GM19240 (cell line): ENCODE results near the gene FKBP8.
A peak's percentile ranks its signal among the peaks of the same experiment; 100 is the strongest.
"Not testable (repeated sequence)": the region's sequence is repeated elsewhere in the genome, so short reads cannot be mapped to it uniquely, and the experiment has no call there.

Experiments used
- DNase-seq: peaks from one replicate; pipeline ENCODE4 v3.0.0; 2011; ENCODE audit warnings: low spot score; ENCODE audit not compliant: insufficient read length

FKBP8 gene

DNA sequence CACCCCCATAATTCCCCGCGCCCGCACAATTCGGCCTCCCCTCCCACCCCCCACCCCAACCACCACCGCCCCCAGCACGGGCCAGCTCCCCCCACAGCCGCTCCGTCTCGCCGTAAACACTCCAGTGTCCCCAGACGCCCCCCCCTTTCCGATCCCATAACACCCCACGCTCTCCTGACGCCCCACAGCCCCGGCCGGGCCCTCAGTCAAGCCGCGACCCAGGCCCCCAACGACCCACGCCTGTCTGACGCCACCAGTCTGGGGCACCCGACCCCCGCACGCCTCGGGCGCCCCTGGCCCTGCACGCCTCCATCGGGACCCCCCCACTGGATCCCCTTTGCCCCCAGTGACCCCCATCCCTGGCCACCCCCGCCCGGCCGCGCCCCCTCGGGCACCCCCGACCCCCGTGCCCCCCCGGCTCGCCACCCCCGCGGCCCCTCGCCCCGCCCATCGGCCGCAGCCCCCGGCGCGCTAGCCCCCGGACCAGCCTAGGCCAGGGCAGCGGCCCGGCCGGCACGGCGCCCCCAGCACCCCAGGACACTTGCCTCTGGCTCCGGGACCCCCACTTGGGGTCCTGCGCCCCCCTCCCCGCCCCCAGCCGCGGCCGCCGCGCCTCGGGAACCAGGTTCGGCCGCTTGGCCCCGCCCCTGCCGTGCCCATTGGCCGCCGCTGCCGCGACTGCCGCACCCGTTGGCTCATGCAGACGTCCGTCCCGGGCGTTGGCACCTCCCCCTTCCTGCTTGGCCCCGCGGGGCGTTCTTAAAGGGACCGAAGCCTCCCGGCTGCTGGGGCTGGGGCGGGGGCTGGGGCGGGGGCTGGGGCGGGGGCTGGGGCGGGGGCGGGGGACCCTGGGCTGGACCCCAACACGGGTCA lies at the start of gene FKBP8:
Gene FKBP8 (minus strand): TSS at position 633 of the 873 bp plus-strand sequence. CDS start 1,603 bp downstream, outside the sequence.
- DNase-seq, result peak; percentile 98

DNA sequence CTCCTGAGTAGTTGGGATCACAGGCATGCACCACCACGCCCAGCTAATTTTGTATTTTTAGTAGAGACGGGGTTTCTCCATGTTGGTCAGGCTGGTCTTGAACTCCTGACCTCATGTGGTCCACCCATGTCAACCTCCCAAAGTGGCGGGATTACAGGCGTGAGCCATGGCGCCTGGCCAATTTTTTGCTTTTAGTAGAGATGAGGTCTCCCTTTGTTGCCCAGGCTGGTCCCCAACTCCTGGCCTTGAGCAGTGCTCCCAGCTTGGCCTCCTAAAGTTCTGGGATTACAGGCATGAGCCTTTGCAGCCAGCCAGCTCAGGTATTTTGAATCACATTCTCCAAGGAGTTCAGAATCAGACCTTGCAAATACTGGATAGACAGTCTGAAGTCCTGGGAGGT lies 49.4 kb upstream of the FKBP8 start:
- DNase-seq, result not testable (repeated sequence)

DNA sequence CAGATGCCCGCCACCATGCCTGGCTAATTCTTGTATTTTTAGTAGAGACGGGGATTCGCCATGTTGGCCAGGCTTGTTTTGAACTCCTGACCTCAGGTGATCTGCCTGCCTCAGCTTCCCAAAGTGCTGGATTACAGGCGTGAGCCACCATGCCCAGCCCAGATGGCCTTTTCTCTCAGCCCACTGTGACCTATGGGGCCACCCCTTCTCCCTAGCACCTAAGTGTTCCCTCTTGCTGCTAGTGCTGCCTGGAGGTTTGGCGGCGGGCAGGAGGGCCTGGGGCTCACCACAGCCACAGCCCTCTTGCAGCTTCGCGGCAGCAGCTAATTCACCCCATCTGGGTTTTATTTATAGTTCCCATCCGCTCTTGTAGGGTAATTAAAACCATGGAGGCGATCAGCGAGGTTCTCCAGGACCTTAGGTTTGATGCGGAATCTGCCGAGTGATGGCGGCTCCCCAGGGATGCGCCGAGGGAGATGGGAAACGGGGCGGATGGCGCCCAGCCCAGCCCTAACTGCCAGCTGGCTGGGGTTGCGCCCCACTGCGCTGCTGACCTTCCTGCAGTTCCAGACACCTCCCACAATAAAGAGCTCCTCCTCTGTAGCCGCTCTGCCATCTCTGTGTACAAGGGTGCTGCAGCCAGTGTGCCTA lies 48.5 kb upstream of the FKBP8 start:
- DNase-seq, result no peak

DNA sequence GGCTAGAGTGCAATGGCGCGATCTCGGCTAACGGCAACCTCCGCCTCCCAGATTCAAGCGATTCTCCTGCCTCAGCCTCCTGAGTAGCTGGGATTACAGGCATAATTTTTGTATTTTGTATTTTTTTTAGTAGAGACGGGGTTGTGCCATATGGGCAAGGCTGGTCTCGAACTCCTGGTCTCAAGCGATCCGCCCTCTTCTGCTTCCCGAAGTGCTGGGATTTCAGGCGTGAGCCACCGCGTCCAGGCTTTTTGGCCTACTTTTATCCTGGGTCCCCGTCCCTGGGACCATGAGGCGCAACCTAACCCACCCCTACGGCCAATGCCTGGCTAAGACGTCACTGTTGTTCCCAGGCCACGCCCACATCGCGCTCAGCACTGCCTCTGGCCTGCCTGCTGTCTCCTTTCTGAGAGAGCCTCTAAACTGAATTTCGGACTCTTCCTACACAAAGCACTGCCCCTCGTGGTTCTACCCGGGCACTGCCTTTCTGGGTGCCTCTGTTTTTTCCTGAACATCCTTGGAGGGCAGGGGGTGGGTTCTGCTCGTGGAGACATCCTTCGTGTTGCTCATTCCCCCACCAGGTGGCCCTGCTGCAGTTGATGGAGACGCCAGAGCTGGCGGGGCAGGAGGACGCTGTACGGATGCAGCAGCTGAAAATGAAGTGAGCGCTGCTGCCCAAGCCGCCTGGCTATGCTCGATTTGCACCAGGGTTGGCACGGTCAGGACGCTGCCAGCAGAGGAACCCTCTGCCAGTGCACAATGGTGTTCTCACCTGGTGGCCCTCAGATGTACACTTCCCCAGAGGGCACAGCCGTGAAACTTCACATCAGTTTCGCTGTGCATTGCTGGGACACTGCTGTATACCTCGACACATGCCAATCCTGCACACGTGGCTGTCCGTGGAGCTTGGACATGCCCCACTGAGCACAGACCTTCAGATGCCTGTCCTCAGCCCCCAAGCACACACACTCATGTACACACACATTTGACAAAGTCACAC lies 47.2 kb upstream of the FKBP8 start:
- no peak for DNase-seq

DNA sequence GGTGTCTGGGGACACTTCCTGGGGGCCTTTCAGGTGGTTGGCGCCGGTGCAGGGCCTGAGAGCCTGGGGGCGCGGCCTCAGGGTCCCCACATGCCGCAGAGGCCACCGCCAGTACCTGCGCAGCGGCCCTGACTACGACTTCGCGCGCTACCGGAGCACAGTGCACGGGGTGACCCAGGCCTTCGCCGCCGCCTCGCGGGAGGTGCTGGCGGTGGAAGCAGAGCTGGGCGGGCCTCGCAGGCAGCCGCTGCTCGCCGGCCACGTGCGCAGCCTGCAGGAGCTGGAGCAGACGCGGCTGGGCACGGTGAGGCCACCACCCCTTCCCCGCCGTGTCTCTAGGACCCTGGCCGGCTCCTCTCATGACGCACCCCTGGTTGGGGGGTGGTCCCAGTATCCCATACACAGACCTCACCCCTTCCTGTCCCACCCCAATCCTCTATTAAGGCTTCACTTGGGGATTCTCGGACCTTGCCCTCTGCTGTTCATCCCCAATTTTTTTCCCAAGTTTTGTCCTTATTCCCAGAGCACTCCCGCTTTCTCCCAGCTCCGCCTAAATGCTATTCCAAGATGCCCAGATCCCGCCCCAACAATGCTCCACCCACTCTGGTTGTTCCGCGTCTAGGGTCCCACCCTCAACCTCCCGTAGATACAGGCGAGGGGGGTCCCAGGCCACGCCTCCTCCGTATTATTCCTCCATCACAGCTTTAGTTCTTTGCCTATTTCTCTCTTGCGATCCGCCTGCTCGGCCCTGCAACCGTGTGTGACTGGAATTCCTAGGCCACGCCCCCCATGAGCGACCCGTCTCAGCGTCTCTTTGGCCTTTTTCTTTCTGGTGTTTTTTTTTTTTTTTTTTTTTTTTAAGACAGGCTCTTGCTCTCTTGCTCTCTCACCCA lies 46.3 kb upstream of the FKBP8 start:
- no peak for DNase-seq

DNA sequence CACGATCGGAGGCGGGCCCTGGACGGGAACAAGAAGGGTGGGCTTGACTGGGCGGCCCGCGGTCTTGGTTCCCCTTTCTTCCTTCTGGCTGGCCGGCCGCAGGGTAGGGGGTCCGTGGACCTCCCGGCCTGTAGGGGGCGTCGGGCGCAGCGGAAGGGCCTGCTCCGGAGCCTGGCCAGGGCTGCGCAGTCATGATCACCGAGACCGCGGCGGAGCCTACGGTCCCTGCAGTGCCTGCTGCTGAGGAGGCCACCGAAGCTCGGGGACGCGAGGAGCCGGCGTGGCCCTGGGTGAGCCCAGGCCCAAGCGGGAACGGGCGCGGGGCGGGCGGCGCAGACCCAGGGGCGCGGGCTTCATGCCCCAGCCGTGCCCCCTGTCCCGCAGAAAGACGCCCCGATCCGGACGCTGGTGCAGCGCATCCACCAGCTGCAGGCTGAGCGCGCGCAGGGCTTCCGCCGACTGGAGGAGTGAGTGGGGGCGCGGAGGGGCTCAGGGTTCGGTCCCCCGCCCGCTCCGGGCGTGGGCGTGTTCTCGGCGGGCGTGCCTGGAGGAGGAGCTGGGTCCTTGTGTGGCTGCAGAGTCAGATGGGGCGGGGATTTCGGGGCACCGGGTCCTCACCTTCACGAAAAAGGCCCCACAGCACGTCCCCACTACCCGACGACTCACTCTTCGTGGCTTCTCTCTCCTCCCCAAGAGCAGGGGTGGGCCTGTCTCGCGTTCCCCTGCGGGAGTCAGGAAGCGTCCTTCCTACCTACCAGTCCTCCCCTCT lies 45.4 kb upstream of the FKBP8 start, which contains the start of gene REX1BD:
Gene REX1BD (plus strand): TSS at position 188 of the 769 bp plus-strand sequence. CDS start 4 bp downstream, at position 192.
- no peak for DNase-seq

DNA sequence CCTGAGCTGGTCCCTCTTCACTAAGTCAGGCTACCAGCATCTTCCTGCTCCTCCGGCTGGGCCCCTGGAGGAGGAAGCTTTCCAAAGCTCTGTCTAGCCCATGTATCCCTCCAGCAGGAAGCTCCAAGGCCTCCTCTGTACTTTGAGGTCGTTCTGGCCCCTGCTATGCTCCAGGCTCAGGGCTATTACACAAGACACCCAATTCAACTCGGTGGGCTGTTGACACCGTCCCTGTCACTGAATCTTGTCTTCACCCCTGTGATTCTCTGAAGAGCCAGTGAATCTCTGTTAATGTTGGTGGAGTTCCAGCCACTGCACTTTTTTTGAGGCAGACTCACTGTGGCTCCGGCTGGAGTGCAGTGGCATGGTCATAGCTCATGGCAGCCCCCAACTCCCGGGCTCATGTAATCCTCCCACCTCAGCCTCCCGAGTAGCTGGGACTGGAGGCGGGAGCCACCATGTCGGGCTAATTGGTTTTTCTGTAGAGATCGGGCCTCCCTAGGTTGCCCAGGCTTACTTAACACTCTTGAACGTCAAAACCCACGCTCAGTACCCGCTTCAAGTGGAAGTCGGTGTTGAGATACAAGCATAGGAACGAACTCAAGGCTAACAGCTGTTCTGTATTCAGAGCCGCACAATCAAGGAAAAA lies 44.7 kb upstream of the FKBP8 start:
- no peak for DNase-seq

DNA sequence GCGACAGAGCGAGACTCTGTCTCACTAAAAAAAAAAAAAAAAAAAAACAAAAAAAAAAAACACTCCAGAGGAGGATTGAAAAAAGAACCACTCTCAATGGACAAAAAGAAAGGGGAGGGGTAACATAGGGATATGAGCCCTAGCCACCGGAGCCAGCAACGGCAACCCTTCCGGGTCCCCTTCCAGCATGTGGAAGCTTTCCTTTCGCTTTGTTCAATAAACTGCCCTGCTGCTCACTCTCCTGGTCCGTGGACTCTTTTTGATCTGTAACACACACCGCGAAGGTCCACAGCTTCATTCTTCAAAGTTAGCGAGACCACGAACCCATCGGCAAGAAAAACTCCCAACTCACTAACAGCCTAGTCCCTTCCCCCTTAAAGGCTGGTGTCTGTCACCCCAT lies 44.2 kb upstream of the FKBP8 start:
- no peak for DNase-seq

DNA sequence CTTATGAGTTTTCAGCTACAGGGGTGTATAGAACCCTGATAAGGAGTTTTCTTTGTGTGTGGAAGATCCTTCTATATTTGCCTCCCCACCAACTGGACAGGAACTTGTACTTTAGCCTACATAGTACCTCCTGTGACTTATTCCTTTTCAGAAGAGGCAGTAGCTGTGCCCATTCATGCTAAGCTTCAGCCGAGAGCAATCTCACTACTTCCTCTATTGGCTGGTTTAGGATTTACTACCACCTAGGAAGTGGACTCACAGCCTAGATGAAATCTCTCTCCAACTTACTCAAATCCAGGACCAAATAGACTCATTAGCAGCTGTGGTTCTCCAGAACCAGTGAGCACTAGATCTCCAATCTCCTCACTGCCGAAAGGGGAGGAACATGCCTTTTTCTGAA lies 42.9 kb upstream of the FKBP8 start:
- DNase-seq, result no peak

DNA sequence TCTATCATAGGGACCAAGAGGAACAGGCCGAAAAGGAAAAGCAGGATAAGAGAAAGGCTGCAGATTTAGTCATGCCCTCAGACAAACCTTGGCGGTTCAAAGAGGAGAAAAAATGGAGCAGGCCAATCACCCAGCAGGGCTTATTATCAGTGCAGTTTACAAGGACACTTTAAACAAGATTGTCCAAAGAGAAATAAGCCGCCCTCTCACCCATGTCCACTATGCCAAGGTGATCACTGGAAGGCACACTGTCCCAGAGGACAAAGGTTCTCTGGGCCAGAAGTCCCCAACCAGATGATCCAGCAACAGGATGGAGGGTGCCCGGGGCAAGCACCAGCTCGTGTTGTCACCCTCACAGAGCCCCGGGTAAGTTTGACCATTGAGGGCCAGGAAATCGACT lies 36.9 kb upstream of the FKBP8 start:
- DNase-seq, result no peak

DNA sequence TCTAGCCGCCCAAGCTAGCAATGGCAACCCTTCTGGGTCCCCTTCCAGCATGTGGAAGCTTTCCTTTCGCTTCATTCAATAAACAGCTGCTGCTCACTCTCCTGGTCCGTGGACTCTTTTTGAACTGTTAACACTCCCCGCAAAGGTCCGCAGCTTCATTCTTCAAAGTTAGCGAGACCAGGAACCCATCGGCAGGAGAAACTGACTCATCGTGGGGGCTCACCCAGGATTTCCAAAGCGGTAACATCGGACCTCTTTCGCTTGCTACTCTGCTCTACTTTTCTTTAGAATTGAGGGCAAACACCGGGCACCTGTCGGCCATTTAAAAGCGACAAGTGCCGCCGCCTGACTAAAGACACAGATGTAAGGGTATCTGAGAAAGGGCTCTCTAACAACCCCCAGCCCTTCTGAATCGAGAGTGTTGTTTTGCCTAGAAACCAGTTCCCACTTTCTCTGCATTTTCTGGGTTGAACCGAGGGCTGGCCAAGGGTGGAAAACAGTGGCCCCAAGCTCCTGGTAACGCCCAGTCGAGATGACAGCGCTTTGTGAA lies 34.1 kb upstream of the FKBP8 start:
- no peak for DNase-seq

DNA sequence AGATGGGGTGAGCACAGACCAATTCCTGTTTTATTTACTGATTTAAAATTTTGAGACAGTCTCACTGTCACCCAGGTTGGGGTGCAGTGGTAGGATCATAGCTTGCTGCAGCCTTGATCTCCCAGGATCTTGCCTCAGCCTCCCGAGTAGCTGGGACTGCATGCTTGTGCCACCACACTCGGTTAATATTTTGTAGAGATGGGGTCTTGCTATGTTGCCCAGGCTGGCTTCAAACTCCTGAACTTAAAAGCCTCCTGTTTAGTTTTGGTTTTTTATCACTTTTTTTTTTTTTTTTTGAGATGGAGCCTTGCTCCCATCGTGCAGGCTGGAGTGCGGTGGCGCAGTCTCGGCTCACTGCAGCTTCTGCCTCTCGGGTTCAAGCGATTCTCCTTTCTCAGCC lies 33.0 kb upstream of the FKBP8 start:
- no peak for DNase-seq

DNA sequence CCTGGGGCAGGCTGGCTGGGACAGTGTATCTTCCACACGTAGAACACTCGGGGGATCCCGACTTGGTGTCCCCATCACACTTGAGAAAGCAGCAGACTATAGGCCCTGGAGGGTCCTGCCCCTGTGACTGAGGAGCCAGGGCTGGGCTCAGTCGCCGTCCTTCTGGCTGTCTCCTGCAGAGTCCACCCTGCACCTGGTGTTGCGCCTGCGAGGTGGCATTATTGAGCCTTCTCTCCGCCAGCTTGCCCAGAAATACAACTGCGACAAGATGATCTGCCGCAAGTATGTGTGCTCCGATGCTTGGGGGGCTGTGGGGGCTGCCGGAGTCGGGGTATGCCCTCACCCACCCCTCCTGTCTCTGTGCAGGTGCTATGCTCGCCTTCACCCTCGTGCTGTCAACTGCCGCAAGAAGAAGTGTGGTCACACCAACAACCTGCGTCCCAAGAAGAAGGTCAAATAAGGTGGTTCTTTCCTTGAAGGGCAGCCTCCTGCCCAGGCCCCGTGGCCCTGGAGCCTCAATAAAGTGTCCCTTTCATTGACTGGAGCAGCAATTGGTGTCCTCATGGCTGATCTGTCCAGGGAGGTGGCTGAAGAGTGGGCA lies 31.4 kb upstream of the FKBP8 start:
- DNase-seq, result no peak

DNA sequence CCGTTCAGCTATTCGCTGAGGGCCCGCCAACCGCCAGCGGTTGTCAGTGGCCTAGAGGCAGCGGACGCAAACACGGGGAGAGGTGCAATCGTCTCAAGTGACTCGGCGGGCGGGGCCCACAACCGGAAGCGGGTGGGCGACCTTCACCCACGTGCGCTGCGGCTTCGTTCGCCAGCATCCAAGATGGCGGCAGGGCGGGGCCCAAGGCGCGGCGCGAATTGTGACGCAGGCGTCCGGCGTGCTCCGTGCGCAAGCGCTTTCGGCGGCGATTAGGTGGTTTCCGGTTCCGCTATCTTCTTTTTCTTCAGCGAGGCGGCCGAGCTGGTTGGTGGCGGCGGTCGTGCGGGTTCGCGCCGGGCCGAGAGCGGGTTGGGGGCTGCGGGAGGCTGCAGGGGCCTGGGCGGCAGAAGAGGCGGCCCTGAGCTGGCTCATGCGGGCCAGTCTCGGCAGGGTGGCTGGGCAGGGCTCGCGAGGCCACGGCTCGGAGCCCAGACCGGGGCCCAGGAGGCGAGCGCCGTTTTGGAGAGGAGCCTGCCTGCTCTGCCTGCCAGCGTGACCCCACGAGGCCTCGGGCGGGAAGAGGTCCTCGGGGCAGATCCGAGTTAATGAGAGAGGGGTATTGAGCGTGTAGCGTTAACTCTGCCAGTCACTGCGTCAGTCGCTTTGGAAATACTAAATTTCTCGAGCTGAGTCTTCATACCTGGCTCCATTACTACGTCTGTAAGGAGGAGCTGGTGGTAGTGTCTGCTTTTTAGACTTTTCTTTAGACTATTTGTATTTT lies 28.4 kb upstream of the FKBP8 start, which contains the start of gene UBA52:
Gene UBA52 (plus strand): TSS at position 294 of the 781 bp plus-strand sequence. CDS start 1,444 bp downstream, outside the sequence.
- peak; percentile 89 for DNase-seq

DNA sequence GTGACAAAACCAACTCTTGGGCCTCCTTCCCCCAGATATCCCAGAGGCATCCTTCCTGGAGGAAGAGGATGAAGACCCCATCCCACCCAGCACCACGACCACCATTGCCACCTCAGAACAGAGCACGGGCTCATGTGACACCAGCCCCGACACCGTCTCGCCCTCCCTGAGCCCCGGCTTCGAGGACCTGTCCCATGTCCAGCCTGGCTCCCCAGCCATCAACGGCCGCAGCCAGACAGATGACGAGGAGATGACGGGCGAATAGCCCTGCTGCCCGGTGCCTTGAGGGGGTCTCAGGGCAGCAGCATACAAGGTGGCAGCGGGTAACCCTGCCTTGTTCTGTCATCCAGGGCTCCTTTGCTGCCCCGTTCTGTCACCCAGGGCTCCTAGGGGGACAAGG lies 25.0 kb upstream of the FKBP8 start:
- no peak for DNase-seq

DNA sequence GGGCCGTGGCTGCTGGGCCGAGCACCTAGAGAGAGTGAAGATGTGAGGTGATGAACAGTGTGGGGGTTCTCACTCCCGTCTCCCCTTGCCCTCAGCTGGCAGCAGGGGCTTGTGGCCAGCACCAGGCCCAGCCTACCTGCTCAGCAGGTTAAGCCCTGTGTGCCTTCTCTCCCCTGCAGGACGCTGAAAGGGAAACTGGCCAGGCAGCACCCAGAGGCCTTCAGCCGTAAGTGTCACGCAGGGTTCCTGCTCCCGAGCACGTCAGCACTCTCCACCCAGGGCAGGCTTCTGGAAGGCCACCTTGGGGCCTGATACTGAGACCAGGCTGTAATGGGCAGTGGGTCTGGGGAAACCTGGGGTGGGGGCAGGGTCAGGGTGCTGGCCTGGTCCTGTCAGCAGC lies 23.6 kb upstream of the FKBP8 start:
- no peak for DNase-seq

DNA sequence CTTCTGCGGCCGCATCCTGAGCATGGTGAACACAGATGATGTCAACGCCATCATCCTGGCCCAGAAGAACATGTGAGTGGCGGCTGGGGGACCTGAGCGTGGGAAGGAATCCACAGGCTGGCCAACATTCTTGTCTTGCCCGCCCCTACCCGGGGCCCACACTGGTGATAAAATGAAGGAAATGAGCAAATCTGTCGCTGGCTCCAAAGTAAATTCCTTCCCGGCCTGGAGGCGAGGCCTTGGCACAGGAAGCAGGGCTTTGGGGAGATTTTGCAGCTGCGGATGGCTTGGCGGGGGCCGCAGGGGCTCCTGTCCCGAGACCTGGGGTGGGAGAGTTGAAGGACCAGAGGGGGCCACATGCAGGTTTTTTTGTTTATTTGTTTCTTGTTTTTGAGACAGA lies 18.7 kb upstream of the FKBP8 start:
- no peak for DNase-seq

DNA sequence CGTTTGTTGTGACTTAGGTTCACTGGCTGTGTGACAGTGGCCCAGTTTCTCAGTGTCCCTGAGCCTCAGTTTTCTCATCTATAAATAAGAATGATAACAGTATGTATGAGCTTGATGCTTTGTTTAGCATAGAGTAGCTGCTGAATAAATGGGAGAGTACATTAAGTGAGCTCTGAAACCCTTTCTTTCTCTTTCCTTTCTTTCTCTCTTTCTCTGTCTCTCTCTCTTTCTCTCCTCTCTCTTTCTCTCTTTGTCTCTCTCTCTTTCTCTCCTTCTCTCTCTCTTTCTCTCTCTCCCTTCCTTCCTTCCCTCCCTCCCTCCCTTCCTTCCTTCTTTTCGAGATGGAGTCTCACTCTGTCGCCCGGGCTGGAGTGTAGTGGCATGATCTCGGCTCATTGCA lies 16.3 kb upstream of the FKBP8 start:
- DNase-seq, result no peak
